Stimulated activated CD8-positive, alpha-beta memory T cell treated with anti-CD3 and anti-CD28 coated beads, Interleukin-15, amount 100 ng/mL, for 24 hours (primary cell): Measurements from ENCODE around the gene CAMK2B.

Experiments
- DNase-seq: peaks from one replicate; pipeline ENCODE4 v3.0.0-alpha.2; 2020; ENCODE audit warnings: low read depth

Gene CAMK2B

DNA sequence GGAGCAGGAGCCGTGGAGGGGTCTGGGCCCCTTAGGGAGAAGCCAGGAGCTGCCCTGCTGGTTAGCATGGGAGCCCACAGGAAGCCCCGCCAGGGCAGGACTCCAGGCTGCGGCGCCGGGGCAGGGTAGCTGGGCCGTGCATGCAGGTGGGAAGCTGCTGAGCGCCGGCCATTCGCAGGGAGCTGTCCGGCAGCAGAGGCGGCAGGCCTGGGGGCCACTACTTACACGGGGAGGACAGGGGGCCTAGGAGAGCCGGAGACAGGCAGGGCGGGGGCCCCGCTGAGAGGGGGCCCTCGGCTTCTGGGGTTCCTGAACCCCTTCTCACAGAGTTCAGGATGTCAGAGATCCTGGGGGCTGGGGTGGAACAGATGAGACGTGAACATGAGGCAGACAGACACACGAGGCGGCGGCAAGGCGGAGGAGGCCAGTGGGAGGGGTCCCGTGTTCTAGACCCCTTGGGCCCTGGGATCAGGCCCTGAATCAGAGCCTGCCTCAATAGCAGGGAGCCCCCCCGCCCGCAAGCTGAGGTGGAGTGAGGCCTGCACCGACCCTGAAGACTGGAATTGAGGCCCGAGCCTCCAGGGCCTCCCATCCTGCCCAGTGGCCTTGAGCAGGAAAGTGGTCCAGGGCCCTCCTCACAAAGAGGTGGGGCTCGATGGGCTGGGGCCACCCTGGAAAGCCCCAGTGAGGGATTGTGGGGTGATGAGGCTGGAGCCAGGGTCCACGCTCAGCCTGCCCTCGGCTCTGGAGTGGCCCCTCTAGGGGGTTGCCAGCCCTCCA, 96.6 kb downstream of the CAMK2B start:
- DNase-seq = no peak

DNA sequence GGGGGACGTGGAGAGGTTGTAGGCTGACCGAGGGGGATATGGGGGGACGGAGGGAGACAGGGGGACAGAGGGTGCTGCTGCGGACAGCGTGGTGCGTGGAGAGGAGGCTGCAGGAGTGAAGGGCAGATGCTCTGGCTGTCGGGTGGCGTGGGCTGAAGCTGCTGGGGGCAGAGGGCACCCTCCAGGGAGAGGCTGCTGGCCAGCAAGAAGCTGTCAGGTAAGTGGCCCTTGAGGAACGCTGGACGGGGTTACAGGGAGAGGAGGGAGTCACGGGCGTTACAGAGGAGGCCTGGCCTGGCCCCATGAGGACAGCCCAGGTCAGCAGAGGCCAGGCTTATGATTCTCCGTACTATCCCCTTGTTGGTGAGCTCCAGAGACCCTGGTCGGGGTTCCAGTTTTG, 97.5 kb downstream of the CAMK2B start:
- DNase-seq = no peak

GRCh38 chr7:44226396-44226753, 99.0 kb downstream of the CAMK2B start:
- no peak for DNase-seq

GRCh38 chr7:44225566-44226395, 99.6 kb downstream of the CAMK2B start:
- no peak for DNase-seq

GRCh38 chr7:44224974-44225565, 100.3 kb downstream of the CAMK2B start:
- DNase-seq = no peak

GRCh38 chr7:44224080-44224973, 101.1 kb downstream of the CAMK2B start:
- DNase-seq = no peak

- DNase-seq = no peak
These were observed 101.9 kb downstream of the CAMK2B start for GRCh38 chr7:44223362-44224079.

DNA sequence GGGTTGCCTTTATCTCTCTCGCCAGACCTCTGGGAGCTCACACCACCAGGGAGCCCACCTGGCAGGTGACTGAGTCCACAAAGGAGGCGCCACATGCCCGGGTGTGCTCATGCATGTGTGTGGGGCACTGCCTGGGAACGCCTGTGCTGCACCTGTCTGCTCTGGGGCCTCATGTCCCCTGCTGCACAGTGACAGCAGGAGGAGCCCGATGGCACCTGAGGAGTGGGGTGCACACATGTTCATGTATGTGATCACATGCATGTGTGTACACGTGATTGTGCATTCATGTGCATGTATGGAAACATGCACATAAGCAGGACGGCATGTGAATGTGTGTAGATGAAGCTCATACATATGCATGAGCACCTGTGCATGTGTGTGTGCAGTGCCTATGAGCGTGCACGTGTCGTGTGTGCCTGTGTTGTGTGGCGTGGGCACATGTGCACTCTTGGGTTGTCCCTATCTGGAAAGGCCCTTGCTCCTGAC, 102.6 kb downstream of the CAMK2B start:
- no peak for DNase-seq

DNA sequence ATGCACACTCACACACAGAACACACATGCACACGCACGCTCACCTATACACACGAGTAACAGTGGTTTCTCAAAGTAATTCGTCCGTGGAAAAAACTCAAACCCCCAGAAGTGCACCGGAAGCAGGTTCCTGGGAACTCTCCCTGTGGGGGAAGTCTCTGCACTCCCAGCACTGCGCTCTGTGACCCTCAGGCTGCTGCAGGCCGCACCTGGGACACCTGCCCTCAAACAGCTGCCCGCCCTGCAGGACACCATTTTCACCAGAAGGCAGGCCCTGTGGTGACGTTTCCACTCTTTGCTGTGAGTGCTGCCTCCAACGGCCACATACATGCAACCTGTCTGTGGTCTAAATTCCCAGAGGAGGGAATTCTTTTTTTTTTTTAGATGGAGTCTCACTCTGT, 103.3 kb downstream of the CAMK2B start:
- DNase-seq = no peak

GRCh38 chr7:44221231-44221791, 104.1 kb downstream of the CAMK2B start:
- DNase-seq = no peak

DNA sequence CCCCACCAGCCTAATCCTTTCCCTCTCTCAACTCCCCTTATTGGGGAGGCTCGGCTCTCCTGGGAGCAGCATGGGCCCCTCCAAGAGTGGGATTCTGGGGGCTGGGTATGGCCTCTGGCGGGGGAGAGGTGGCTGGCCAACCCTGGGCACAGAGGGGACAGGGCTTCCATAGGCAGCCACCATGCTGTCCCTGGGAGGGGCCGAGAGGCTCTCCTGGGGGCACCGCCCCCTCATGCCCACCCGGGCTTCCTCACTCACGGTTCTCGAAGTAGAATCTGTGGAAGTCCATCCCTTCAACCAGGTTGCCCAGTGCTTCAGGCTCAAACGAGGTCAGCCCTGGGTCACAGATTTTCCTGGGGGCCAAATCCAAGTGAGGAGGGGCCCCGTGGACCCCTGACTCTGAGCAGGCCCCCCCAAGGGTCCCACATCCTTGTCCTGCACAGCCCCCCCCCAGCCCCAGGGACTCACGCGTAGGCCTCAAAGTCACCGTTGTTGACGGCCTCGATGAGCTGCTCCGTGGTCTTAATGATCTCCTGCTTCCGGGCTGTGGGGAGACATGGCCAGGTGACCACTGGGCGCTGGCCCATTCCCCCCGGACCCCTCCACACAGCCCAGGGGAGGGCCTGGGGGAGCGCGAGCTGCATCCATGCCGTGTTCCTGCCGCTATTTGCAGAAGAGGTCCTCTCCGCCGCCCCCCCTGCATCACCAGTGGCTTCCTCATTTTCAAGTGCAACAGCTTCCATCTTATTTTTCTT, 104.9 kb downstream of the CAMK2B start:
- DNase-seq = no peak

DNA sequence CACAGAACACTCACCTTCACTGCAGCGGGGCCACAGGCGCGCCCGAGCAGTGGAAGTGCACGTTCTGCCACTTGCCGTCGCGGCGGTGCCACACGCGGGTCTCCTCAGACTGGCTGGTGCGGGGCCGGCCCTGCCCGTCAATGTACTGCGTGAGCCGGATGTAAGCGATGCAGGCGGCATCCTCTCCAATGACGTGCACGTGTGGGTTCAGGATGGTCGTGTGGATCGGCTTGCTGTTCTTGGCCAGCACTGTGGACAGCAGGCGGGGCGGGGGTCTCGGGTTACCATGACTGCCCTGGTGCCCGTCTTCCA, 105.4 kb downstream of the CAMK2B start:
- no peak for DNase-seq

- no peak for DNase-seq
These were observed 105.9 kb downstream of the CAMK2B start for GRCh38 chr7:44219371-44220045.

GRCh38 chr7:44218418-44219201, 106.8 kb downstream of the CAMK2B start:
- DNase-seq = no peak

DNA sequence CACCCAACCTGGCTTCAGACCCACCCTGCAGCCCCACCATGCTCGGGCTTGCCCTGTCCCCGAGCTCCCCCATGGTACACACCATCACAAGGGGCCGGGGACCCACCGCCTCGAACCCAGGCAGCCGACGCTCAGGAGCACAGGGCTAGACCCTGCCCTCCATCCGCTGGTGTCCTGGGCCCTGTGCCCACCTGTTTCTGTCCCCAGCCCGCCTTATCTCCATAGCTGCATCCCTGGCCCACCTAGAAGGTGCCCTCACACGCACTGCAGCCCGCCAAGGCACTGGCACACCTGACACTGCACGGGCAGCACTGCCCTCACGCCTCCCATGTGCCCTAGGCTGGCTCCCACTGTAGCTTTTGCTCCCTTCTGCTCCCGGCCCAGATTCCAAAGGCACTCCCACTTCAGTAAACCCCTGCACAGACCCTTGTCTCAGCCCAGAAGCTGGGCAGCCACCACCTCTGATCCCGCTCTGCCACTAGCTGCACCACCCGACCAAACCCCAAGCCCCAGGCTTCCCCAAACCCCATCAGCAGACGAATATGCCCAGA, 107.5 kb downstream of the CAMK2B start:
- DNase-seq = no peak

DNA sequence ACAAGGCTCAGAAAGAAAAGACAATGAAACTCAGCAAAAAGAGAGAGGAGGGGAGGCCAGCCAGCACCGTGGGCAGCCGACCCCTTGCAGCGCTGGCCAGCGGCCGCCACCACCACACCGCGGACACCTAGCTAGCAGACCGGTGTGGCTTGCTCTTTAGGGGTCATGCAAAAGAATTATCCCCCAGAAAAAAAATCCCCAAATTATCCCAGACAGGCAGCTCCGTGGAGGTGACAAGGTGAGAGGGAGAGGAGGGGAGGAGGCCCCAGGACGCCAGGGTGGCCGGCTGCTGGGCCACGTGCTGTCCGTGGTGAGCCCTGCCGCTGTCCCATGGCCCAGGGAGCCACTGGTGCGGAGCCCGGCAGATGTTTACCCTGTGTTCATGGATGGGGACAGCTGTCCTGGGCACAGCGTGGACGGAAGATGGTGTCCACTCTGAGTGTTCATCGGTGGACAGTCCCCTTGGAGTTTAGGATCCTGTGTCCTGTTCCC, 108.1 kb downstream of the CAMK2B start:
- no peak for DNase-seq

DNA sequence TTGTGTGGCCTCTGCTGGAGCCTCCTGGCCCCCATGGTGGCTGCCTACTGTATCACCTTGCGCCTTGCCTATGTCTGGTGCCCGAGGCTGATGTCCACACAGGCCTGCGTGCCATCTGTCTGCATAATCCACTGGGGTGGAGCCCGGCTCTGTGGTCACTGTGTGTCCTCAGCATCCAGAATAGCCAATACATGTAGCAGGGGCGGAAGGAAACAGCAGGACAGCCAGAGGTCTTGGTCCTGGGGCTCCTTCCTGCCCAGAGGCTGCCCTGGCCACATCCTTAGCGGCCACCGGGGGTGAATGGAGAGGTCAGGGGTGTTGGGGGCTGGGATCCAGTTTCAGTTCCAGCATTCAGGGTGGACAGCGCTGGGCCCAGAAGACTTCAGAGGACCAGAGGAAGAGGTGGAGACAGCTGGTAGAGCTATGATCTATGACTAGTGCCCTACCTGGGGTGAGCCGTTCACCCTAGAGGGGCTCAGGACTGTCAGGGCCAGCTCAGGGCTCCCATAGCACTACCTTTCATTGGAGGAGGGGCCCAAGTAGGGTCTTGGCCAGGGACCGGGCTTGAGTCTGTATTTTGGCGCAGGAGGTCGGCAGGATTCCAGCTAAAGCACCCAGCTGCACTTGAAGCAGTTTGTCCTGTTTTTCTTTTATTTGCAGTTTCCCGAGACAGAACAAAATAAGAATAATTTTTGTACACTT, 108.7 kb downstream of the CAMK2B start:
- no peak for DNase-seq

DNA sequence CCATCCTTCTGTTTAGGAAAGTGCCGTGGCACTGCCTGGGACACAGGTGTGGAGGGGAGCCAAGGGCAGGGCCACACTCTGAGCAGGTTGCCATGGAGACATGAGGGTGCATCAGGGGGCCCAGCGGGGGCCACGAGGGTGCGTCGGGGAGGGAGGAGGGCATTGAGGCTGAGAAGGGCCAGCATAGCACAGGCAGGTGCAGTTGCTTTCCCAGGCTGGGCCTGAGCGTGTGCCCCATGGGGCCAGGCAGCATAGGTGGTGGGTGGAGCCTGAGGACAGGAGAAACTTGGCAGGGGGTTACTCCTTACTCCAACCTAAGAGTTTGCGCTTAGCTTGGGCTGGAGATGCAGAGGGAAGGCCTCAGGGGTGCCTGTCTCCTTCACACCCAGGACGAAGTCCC, 109.4 kb downstream of the CAMK2B start:
- no peak for DNase-seq
